ENCODE data around the gene SOBP.

SOBP gene

DNA sequence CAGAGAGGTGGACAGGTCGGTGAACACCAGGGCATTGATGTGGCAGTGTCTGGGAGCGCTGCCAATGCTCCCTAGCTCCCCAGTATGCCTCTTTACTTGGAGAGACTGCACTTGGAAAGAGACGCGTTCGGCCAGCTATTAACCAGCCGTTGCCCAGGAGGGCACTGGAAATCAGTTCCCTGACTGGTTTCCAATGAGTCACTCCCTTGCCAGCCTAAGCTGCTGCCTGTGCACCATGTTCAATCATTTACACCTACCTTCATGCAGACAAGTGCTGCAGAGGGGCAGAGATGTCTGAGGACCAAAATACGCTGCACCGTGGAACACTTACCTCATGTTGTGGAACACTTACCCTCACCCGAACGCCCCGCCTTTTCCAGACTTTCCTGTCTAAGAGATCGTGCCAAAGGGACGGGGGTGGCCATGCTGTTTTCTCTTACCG, 151.6 kb downstream of the SOBP start:
- Histone ChIP-seq H3K4me2 (ENCODE audit: insufficient read depth, low read length) (no peak overlapping the region), H3K79me2 (ENCODE audit: insufficient read depth, low read length) (no peaks in the 10 kb centered on the region), H3K4me3 (ENCODE audit: low read depth in 1 of 2, low read length in 2 of 2) (no peak overlapping the region), H3K27ac (ENCODE audit: low read length) (no peak overlapping the region), H3K4me1 (ENCODE audit: insufficient read depth, low read length) (no peaks in the 10 kb centered on the region), H2AFZ (ENCODE audit: low read depth, low read length) (no peak overlapping the region), H3K9ac (ENCODE audit: low read depth, low read length) (no peak overlapping the region), H3K36me3 (ENCODE audit: insufficient read depth, low read length) (peaks cover 3% of the 10 kb centered on the region; the same call in 1 of the 2 replicates), H4K20me1 (ENCODE audit: insufficient read depth, low read length) (no peaks in the 10 kb centered on the region), H3K27me3 (ENCODE audit: insufficient read depth, low read length, poor library complexity) (no peaks in the 10 kb centered on the region), H3K9me3 (ENCODE audit: insufficient read depth, low read length, severe bottlenecking) (no peaks in the 10 kb centered on the region)
- no peak for DNase-seq
- ATAC-seq (ENCODE audit: insufficient read depth, low read depth): no peak
- TF ChIP-seq, protein P1, sequence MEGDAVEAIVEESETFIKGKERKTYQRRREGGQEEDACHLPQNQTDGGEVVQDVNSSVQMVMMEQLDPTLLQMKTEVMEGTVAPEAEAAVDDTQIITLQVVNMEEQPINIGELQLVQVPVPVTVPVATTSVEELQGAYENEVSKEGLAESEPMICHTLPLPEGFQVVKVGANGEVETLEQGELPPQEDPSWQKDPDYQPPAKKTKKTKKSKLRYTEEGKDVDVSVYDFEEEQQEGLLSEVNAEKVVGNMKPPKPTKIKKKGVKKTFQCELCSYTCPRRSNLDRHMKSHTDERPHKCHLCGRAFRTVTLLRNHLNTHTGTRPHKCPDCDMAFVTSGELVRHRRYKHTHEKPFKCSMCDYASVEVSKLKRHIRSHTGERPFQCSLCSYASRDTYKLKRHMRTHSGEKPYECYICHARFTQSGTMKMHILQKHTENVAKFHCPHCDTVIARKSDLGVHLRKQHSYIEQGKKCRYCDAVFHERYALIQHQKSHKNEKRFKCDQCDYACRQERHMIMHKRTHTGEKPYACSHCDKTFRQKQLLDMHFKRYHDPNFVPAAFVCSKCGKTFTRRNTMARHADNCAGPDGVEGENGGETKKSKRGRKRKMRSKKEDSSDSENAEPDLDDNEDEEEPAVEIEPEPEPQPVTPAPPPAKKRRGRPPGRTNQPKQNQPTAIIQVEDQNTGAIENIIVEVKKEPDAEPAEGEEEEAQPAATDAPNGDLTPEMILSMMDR (IDR thresholded peaks at IDR 0.05; ENCODE audit: borderline replicate concordance, extremely low read depth, low read length, poor library complexity, severe bottlenecking): no peak
- TF ChIP-seq EZH2 (IDR thresholded peaks at IDR 0.05; ENCODE audit: borderline replicate concordance, low read depth, low read length, severe bottlenecking): no peak

DNA sequence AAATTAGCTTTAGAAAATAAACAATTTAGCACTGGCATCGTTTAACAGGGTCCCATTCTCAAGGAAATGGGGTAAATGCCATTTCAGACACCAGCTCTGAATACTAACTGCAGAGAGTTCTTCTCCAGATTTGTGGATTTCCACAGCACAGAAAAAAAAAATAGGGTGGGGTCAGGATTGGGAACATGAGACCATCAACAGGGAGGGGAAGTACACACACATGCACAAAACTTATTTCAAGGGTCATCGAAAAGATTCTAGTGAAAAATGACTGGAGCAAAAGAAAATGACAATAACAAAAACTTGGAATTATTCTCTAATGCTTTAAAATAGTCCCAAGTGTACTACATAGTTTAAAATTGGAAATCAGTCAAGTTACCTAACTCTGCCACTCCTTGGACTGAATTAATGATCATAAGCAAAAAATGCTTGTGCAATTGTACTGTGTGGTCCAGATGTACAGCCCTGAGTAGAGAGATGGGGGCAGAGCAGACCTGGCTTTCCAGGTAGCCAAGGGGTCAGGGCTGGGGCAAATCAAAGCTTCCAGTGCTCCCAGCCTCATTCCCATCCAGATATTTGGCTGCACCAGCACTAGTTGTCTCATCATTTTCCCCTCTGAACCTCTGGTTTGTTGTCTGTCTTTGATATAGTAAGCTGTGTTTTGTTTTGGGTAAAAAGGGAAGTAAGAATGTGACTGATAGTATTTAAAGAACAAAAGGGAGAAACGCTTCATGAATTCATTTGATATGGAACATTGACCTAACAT, 152.4 kb downstream of the SOBP start:
- Histone ChIP-seq H3K9ac (ENCODE audit: low read depth, low read length) (no peak overlapping the region), H2AFZ (ENCODE audit: low read depth, low read length) (no peak overlapping the region), H3K36me3 (ENCODE audit: insufficient read depth, low read length) (peaks cover 3% of the 10 kb centered on the region; the same call in 1 of the 2 replicates), H3K9me3 (ENCODE audit: insufficient read depth, low read length, severe bottlenecking) (no peaks in the 10 kb centered on the region), H3K4me2 (ENCODE audit: insufficient read depth, low read length) (no peak overlapping the region), H4K20me1 (ENCODE audit: insufficient read depth, low read length) (no peaks in the 10 kb centered on the region), H3K27ac (ENCODE audit: low read length) (no peak overlapping the region), H3K79me2 (ENCODE audit: insufficient read depth, low read length) (no peaks in the 10 kb centered on the region), H3K4me1 (ENCODE audit: insufficient read depth, low read length) (no peaks in the 10 kb centered on the region), H3K4me3 (ENCODE audit: low read depth in 1 of 2, low read length in 2 of 2) (no peak overlapping the region), H3K27me3 (ENCODE audit: insufficient read depth, low read length, poor library complexity) (no peaks in the 10 kb centered on the region)
- ATAC-seq (ENCODE audit: insufficient read depth, low read depth): no peak
- TF ChIP-seq, protein P1 (IDR thresholded peaks at IDR 0.05; ENCODE audit: borderline replicate concordance, extremely low read depth, low read length, poor library complexity, severe bottlenecking): no peak
- TF ChIP-seq EZH2 (IDR thresholded peaks at IDR 0.05; ENCODE audit: borderline replicate concordance, low read depth, low read length, severe bottlenecking): no peak
- no peak for DNase-seq

DNA sequence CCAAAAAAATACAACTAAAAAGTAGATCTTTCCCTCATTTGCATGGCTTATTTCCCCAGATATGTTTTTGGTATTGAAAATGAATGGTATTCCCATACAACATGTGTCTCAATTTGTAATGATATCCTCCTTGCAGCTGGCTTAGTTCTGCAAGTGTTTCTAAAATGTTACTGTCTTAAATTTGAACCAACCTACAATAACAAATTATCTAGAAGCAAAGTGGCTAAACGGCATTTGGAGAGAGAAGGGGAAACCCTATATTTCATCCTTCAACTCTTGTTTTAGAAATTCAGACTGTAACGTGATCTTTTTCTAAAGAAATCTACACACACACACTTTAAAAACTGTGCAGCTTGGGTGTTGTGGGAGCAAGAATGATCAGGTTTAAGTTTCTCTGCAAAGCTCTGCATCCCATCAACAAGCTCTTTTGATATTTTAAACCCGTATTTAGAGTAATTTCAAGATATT, 153.0 kb downstream of the SOBP start:
- Histone ChIP-seq H3K9ac (ENCODE audit: low read depth, low read length) (no peak overlapping the region), H3K27ac (ENCODE audit: low read length) (no peak overlapping the region), H3K79me2 (ENCODE audit: insufficient read depth, low read length) (no peaks in the 10 kb centered on the region), H3K36me3 (ENCODE audit: insufficient read depth, low read length) (peaks cover under 1% of the 10 kb centered on the region; the same call in 1 of the 2 replicates), H2AFZ (ENCODE audit: low read depth, low read length) (no peak overlapping the region), H3K4me2 (ENCODE audit: insufficient read depth, low read length) (no peak overlapping the region), H3K4me1 (ENCODE audit: insufficient read depth, low read length) (no peaks in the 10 kb centered on the region), H3K9me3 (ENCODE audit: insufficient read depth, low read length, severe bottlenecking) (no peaks in the 10 kb centered on the region), H4K20me1 (ENCODE audit: insufficient read depth, low read length) (no peaks in the 10 kb centered on the region), H3K27me3 (ENCODE audit: insufficient read depth, low read length, poor library complexity) (no peaks in the 10 kb centered on the region), H3K4me3 (ENCODE audit: low read depth in 1 of 2, low read length in 2 of 2) (no peak overlapping the region)
- TF ChIP-seq, protein P1 (IDR thresholded peaks at IDR 0.05; ENCODE audit: borderline replicate concordance, extremely low read depth, low read length, poor library complexity, severe bottlenecking): no peak
- TF ChIP-seq EZH2 (IDR thresholded peaks at IDR 0.05; ENCODE audit: borderline replicate concordance, low read depth, low read length, severe bottlenecking): no peak
- DNase-seq (no peak), ATAC-seq (ENCODE audit: insufficient read depth, low read depth) (no peak)
